ENCODE results near the gene IL13. TPM values are rescaled to one million over a fixed set of nuclear protein-coding genes. Genes with fewer than 3 reads are reported as not detected.

IL13 gene
- total RNA-seq, 1 donor from 2014 or later: 0.75 TPM

- TF ChIP-seq, protein P1, sequence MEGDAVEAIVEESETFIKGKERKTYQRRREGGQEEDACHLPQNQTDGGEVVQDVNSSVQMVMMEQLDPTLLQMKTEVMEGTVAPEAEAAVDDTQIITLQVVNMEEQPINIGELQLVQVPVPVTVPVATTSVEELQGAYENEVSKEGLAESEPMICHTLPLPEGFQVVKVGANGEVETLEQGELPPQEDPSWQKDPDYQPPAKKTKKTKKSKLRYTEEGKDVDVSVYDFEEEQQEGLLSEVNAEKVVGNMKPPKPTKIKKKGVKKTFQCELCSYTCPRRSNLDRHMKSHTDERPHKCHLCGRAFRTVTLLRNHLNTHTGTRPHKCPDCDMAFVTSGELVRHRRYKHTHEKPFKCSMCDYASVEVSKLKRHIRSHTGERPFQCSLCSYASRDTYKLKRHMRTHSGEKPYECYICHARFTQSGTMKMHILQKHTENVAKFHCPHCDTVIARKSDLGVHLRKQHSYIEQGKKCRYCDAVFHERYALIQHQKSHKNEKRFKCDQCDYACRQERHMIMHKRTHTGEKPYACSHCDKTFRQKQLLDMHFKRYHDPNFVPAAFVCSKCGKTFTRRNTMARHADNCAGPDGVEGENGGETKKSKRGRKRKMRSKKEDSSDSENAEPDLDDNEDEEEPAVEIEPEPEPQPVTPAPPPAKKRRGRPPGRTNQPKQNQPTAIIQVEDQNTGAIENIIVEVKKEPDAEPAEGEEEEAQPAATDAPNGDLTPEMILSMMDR (IDR thresholded peaks at IDR 0.05): no peak
- Mint-ChIP-seq H3K4me3 (no peak overlapping the region), H3K9me3 (no peaks in the 10 kb centered on the region), H3K27me3 (no peaks in the 10 kb centered on the region), H3K27ac (no peak overlapping the region), H3K4me1 (no peaks in the 10 kb centered on the region), H3K36me3 (ENCODE audit: low read depth) (peaks cover 15% of the 10 kb centered on the region)
- CTCF ChIA-PET: interaction anchor here (0.6 kb wide), 1 partner anchor 8 kb away, joined by 3 read pairs; no protein-coding TSS in a partner anchor
- ATAC-seq (ENCODE audit: low read depth) (no peak), DNase-seq (no peak)
- POLR2A ChIA-PET: no interaction called here
- intact Hi-C loops (cut with micrococcal nuclease): no loop called here
Observed at GRCh38 chr5:132708645-132709044, 50.7 kb downstream of the IL13 start.

Other genes starting within 250 kb of the IL13 start
- 126 and 134 TPM in 2 replicates for gene IRF1, start 167.4 kb upstream of the IL13 start, total RNA-seq
- not detected in 2 replicates for gene IL5, start 114.7 kb upstream of the IL13 start, total RNA-seq
- gene RAD50, start 101.2 kb upstream of the IL13 start, total RNA-seq: 42.5 and 42.6 TPM in 2 replicates
- gene IL4, start 15.8 kb downstream of the IL13 start, total RNA-seq: not detected in 2 replicates
- gene KIF3A, start 79.4 kb downstream of the IL13 start, total RNA-seq: 9.2 and 9.8 TPM in 2 replicates
- gene CCNI2, start 89.3 kb downstream of the IL13 start, total RNA-seq: 0.44 and 1.5 TPM in 2 replicates
- 6.5 and 7.3 TPM in 2 replicates for gene SEPTIN8, start 119.1 kb downstream of the IL13 start, total RNA-seq
- gene SOWAHA, start 155.1 kb downstream of the IL13 start, total RNA-seq: not detected in 2 replicates
- 1.5 and 2.4 TPM in 2 replicates for gene SHROOM1, start 172.5 kb downstream of the IL13 start, total RNA-seq
- 0.29 and 0.39 TPM in 2 replicates for gene GDF9, start 208.3 kb downstream of the IL13 start, total RNA-seq
- gene UQCRQ, start 208.5 kb downstream of the IL13 start, total RNA-seq: 197 and 218 TPM in 2 replicates
- gene LEAP2, start 215.5 kb downstream of the IL13 start, total RNA-seq: 2.5 and 3.3 TPM in 2 replicates

Data from activated B cell treated with CpG ODN at 0.5 μM for 24 hours (primary cell).